Skin epidermis (tissue), 12 donors: ENCODE results near the gene WNT3A.

Source experiments
- H3K27ac ChIP-seq, 21 experiments: fragments of 200-600 bp; sonication (generic) in 11 of 21; one replicate each; pipeline ENCODE4 v1.5.0; 2020; ENCODE audit warnings: mild to moderate bottlenecking in 3 of 21, inconsistent platforms in 2 of 21, moderate library complexity in 2 of 21
- H3K4me3 ChIP-seq, 7 experiments: fragments of 200-600 bp; sonication (generic) in 2 of 7; one replicate each; pipeline ENCODE4 v1.5.0; 2020; ENCODE audit warnings: inconsistent platforms in 2 of 7, mild to moderate bottlenecking in 2 of 7, moderate library complexity in 1 of 7

The WNT3A gene

GRCh38 chr1:228079013-228079412, 72.2 kb downstream of the WNT3A start:
- Histone ChIP-seq H3K27ac (no peak overlapping the region), H3K4me3 (no peak overlapping the region)

- no peak overlapping the region for H3K27ac ChIP-seq
Measured at GRCh38 chr1:228079601-228080263, 72.9 kb downstream of the WNT3A start.

GRCh38 chr1:228081144-228081543, 74.3 kb downstream of the WNT3A start:
- H3K4me3 ChIP-seq, result peak overlapping the region; percentile 64 to 97 (median 91)
- peak overlapping the region in 5 of 21 experiments; percentile 92 to 100 (median 98) for H3K27ac ChIP-seq

More at GRCh38 chr1:228079601-228080263, 72.9 kb downstream of the WNT3A start:
- H3K4me3 ChIP-seq, result no peak overlapping the region

- Histone ChIP-seq H3K4me3 (peak overlapping the region; percentile 64 to 97 (median 91)), H3K27ac (peak overlapping the region; percentile 58 to 100 (median 99))
Measured at GRCh38 chr1:228081578-228082213, 74.9 kb downstream of the WNT3A start.

GRCh38 chr1:228082214-228082917, 75.6 kb downstream of the WNT3A start, which contains the start of gene ARF1:
Gene ARF1 (plus strand): TSS chr1:228082708. CDS start chr1:228097115, 14,407 bp downstream.
- peak within 1 kb of the TSS; percentile 93 to 100 (median 99) for H3K27ac ChIP-seq
- H3K4me3 ChIP-seq, result peak within 1 kb of the TSS; percentile 64 to 97 (median 91)

- peak overlapping the region; percentile 93 to 100 (median 99) for H3K27ac ChIP-seq
- H3K4me3 ChIP-seq, result peak overlapping the region; percentile 64 to 97 (median 91)
Measured at GRCh38 chr1:228082918-228083870, 76.4 kb downstream of the WNT3A start.

GRCh38 chr1:228083871-228084278, 77.1 kb downstream of the WNT3A start:
- Histone ChIP-seq H3K27ac (peak overlapping the region in 20 of 21 experiments; percentile 93 to 100 (median 99)), H3K4me3 (peak overlapping the region; percentile 64 to 97 (median 91))

GRCh38 chr1:228084325-228084724, 77.5 kb downstream of the WNT3A start:
- peak overlapping the region in 18 of 21 experiments; percentile 93 to 100 (median 99) for H3K27ac ChIP-seq

GRCh38 chr1:228084797-228085196, 78.0 kb downstream of the WNT3A start:
- Histone ChIP-seq H3K4me3 (peak overlapping the region in 5 of 7 experiments; percentile 64 to 97 (median 89)), H3K27ac (peak overlapping the region in 15 of 21 experiments; percentile 14 to 100 (median 46))

More at GRCh38 chr1:228084325-228084724, 77.5 kb downstream of the WNT3A start:
- peak overlapping the region; percentile 64 to 97 (median 91) for H3K4me3 ChIP-seq

- peak overlapping the region in 2 of 7 experiments; percentile 89 to 97 for H3K4me3 ChIP-seq
- H3K27ac ChIP-seq, result peak overlapping the region in 16 of 21 experiments; percentile 4 to 100 (median 43)
Measured at GRCh38 chr1:228085287-228085951, 78.6 kb downstream of the WNT3A start.

GRCh38 chr1:228087771-228088251, 81.0 kb downstream of the WNT3A start:
- Histone ChIP-seq H3K4me3 (peak overlapping the region in 1 of 7 experiments; percentile 9), H3K27ac (peak overlapping the region in 17 of 21 experiments; percentile 3 to 93 (median 27))

GRCh38 chr1:228088586-228089498, 82.0 kb downstream of the WNT3A start:
- Histone ChIP-seq H3K27ac (peak overlapping the region in 15 of 21 experiments; percentile 2 to 75 (median 24)), H3K4me3 (no peak overlapping the region)

- Histone ChIP-seq H3K4me3 (no peak overlapping the region), H3K27ac (peak overlapping the region in 15 of 21 experiments; percentile 2 to 75 (median 21))
Measured at GRCh38 chr1:228089519-228090380, 83.0 kb downstream of the WNT3A start.

GRCh38 chr1:228090613-228091081, 83.8 kb downstream of the WNT3A start:
- H3K27ac ChIP-seq, result peak overlapping the region in 6 of 21 experiments; percentile 2 to 75 (median 24)
- H3K4me3 ChIP-seq, result no peak overlapping the region

GRCh38 chr1:228091084-228091483, 84.3 kb downstream of the WNT3A start:
- no peak overlapping the region for H3K4me3 ChIP-seq
- H3K27ac ChIP-seq, result peak overlapping the region in 3 of 21 experiments; percentile 11 to 20 (median 13)
